HepG2 (cell line): ENCODE data around the gene PSKH1. TPM values are rescaled to one million over a fixed set of nuclear protein-coding genes. Genes with fewer than 3 reads are reported as not detected.

Experiments
- CEBPG ChIP-seq: IDR thresholded peaks from 2 replicates; pipeline ENCODE4 v1.6.1; 2016
- EED ChIP-seq: sonication (generic); formaldehyde crosslinking; IDR thresholded peaks from 2 replicates; pipeline ENCODE4 v1.5.0; 2020; ENCODE audit warnings: mild to moderate bottlenecking, missing genetic modification reagents
- FIP1L1 ChIP-seq: fragments of 200-400 bp; formaldehyde crosslinking; IDR thresholded peaks from 2 replicates; pipeline ENCODE4 v1.6.1; 2018; ENCODE audit warnings: low read depth, mild to moderate bottlenecking, low read length, moderate library complexity, borderline replicate concordance; ENCODE audit not compliant: insufficient read depth
- HNRNPLL ChIP-seq: fragments of 200-400 bp; formaldehyde crosslinking; IDR thresholded peaks from 2 replicates; pipeline ENCODE4 v1.6.1; 2017; ENCODE audit warnings: mild to moderate bottlenecking, low read depth, low read length; ENCODE audit not compliant: poor library complexity, severe bottlenecking
- KMT2B ChIP-seq: IDR thresholded peaks from 2 replicates; pipeline ENCODE4 v1.6.1; 2016; ENCODE audit warnings: missing genetic modification reagents, missing compliant biosample characterization
- MATR3 ChIP-seq: sonication (generic); formaldehyde crosslinking; IDR thresholded peaks from 2 replicates; pipeline ENCODE4 v1.4.0; 2020; ENCODE audit warnings: missing genetic modification reagents
- MTF1 ChIP-seq: sonication (generic); formaldehyde crosslinking; IDR thresholded peaks from 2 replicates; pipeline ENCODE4 v1.5.0; 2020; ENCODE audit warnings: missing genetic modification reagents
- NFATC3 ChIP-seq: sonication (generic); formaldehyde crosslinking; IDR thresholded peaks from 2 replicates; pipeline ENCODE4 v1.5.1; 2020; ENCODE audit warnings: mild to moderate bottlenecking, missing genetic modification reagents
- NFE2 ChIP-seq: sonication (generic); formaldehyde crosslinking; IDR thresholded peaks from 2 replicates; pipeline ENCODE4 v1.4.0; 2020; ENCODE audit warnings: missing genetic modification reagents
- PAXIP1 ChIP-seq: sonication (generic); formaldehyde crosslinking; conservative IDR thresholded peaks from 2 replicates; pipeline ENCODE4 v1.4.0; 2020; ENCODE audit warnings: mild to moderate bottlenecking, missing genetic modification reagents, moderate library complexity
- POGZ ChIP-seq: sonication (generic); formaldehyde crosslinking; IDR thresholded peaks from 2 replicates; pipeline ENCODE4 v1.4.0; 2020; ENCODE audit warnings: mild to moderate bottlenecking, missing genetic modification reagents
- POLR2G ChIP-seq: fragments of 200-400 bp; formaldehyde crosslinking; IDR thresholded peaks from 2 replicates; pipeline ENCODE4 v1.6.1; 2018; ENCODE audit warnings: mild to moderate bottlenecking, low read depth, low read length, moderate library complexity
- TCF7 ChIP-seq: sonication (generic); IDR thresholded peaks from 2 replicates; pipeline ENCODE4 v1.6.1; 2016; ENCODE audit warnings: antibody characterized with exemption, low read depth
- ZBTB34 ChIP-seq: sonication (generic); formaldehyde crosslinking; IDR thresholded peaks from 2 replicates; pipeline ENCODE4 v1.8.0; 2022; ENCODE audit warnings: mild to moderate bottlenecking, missing genetic modification reagents
- ZNF20 ChIP-seq: sonication (generic); formaldehyde crosslinking; IDR thresholded peaks from 2 replicates; pipeline ENCODE4 v1.4.0; 2020; ENCODE audit warnings: mild to moderate bottlenecking, moderate library complexity, missing genetic modification reagents
- ZNF274 ChIP-seq: sonication (generic); formaldehyde crosslinking; IDR thresholded peaks from 2 replicates; pipeline ENCODE4 v1.5.1; 2020; ENCODE audit warnings: mild to moderate bottlenecking, missing genetic modification reagents
- ZNF276 ChIP-seq: sonication (generic); formaldehyde crosslinking; IDR thresholded peaks from 2 replicates; pipeline ENCODE4 v1.4.0; 2020; ENCODE audit warnings: mild to moderate bottlenecking, low read depth, missing genetic modification reagents
- ZNF296 ChIP-seq: sonication (generic); formaldehyde crosslinking; conservative IDR thresholded peaks from 2 replicates; pipeline ENCODE4 v1.5.0; 2020; ENCODE audit warnings: mild to moderate bottlenecking, missing genetic modification reagents
- ZNF543 ChIP-seq: sonication (generic); formaldehyde crosslinking; IDR thresholded peaks from 2 replicates; pipeline ENCODE4 v1.4.0; 2020; ENCODE audit warnings: mild to moderate bottlenecking, missing genetic modification reagents
- ZNF672 ChIP-seq: sonication (generic); formaldehyde crosslinking; IDR thresholded peaks from 2 replicates; pipeline ENCODE4 v1.8.1; 2022; ENCODE audit warnings: missing genetic modification reagents
- polyA plus RNA-seq, 8 experiments: library from polyadenylated mRNA; depleted of rRNA in 3 of 8; stranded (reverse) in 7 of 8; unstranded in 1 of 8; fragments of >200 nt; fragmentation: Illumina TruSeq in 4 of 8; extraction: Trizol in 4 of 8; gene quantifications; 2 replicates each; pipeline versions ENCODE4 v1.2.1 to v1.2.3, GENCODE V29; 2011 to 2016; ENCODE audit warnings: low read depth in 4 of 8, missing spikeins in 1 of 8, mixed read lengths in 1 of 8; ENCODE audit not compliant: insufficient read depth in 1 of 8
- total RNA-seq, 5 experiments: library from RNA; depleted of rRNA; stranded (reverse); fragments of >200 nt; fragmentation: Illumina TruSeq; extraction: Trizol; gene quantifications; 2 replicates each; pipeline ENCODE4 v1.2.3, GENCODE V29; 2016; ENCODE audit warnings: low read depth in 1 of 5
- TF ChIP-seq, protein P1 (sequence below): sonication (generic); formaldehyde crosslinking; IDR thresholded peaks from 2 replicates; pipeline ENCODE4 v1.4.0; 2020; ENCODE audit warnings: mild to moderate bottlenecking, missing genetic modification reagents

The PSKH1 gene
- total and polyA plus RNA-seq, 2 of the 13 experiments (the other 11 are each of a cell fraction or from before 2014, with no cell fraction given): 8.4 to 19.1 TPM

DNA sequence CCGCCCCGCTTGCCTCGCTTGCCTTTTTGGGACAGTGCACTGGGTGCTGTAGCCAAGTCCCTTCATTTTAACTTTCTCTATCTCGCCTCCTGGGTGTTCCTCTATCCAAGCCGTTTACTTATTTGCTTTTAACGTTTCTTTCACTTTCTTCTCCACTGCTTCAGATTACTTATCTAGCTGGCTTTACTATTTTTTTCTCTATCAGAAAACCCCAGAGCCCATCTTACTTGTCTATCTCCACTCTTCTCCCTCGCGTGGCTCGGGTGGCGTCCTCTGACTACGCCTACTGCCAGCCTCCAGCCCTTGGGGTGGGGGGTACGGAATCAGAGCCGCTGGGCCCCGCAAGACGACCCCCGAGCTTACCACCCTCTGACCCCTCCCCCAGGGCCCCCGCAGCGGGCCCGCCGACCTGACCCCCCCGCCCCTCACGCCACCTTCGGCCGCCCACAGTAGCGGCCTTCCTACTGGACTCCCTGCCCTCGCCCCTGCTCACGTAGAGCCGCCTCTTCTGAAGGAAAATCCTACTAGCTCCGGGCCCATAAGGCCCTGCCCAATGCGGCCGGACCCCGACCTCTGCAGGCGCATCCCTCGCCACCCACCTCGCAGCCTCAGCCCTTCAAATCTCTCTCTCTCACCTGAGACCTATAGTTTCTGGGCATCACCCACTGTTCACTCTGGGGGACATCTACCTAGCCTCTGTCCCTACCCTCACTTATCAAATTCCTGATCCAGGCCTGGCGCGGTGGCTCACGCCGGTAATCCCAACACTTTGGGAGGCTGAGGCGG is 76.4 kb downstream of the PSKH1 start (continued):
- TF ChIP-seq MTF1 (CRISPR knock-in tag) (no peak), ZNF274 (no peak; the same call in 1 of the 2 replicates), PAXIP1 (CRISPR knock-in tag) (peak; percentile 23; the same call in 1 of the 2 replicates), ZNF20 (CRISPR knock-in tag) (no peak), NFATC3 (CRISPR knock-in tag) (no peak), EED (CRISPR knock-in tag) (no peak), MATR3 (CRISPR knock-in tag) (no peak), FIP1L1 (no peak), ZNF296 (CRISPR knock-in tag) (no peak), KMT2B (no peak), ZBTB34 (no peak), NFE2 (no peak), ZNF543 (CRISPR knock-in tag) (no peak; the same call in 1 of the 2 replicates), ZNF276 (CRISPR knock-in tag) (no peak), TCF7 (no peak), HNRNPLL (peak; percentile 50), POLR2G (0 out of 2 replicates have a peak, but pooled peaks have one; percentile 44), CEBPG (no peak), ZNF672 (CRISPR knock-in tag) (no peak), POGZ (CRISPR knock-in tag) (no peak)
- TF ChIP-seq, protein P1, sequence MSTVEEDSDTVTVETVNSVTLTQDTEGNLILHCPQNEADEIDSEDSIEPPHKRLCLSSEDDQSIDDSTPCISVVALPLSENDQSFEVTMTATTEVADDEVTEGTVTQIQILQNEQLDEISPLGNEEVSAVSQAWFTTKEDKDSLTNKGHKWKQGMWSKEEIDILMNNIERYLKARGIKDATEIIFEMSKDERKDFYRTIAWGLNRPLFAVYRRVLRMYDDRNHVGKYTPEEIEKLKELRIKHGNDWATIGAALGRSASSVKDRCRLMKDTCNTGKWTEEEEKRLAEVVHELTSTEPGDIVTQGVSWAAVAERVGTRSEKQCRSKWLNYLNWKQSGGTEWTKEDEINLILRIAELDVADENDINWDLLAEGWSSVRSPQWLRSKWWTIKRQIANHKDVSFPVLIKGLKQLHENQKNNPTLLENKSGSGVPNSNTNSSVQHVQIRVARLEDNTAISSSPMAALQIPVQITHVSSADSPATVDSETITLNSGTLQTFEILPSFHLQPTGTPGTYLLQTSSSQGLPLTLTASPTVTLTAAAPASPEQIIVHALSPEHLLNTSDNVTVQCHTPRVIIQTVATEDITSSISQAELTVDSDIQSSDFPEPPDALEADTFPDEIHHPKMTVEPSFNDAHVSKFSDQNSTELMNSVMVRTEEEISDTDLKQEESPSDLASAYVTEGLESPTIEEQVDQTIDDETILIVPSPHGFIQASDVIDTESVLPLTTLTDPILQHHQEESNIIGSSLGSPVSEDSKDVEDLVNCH (CRISPR knock-in tag): no peak
